AG10803 (cell line): Measurements from ENCODE around the gene C1orf174.

ENCODE experiments used
- DNase-seq: peaks from one replicate; pipeline ENCODE4 v3.0.0; 2010; ENCODE audit warnings: low read depth
- H3K4me3 ChIP-seq: 2 replicates; pipeline ENCODE4 v1.5.1; 2011; ENCODE audit warnings: mild to moderate bottlenecking, low read length, control low read depth
- CTCF ChIP-seq: conservative IDR thresholded peaks from 2 replicates; pipeline ENCODE4 v1.5.1; 2011; ENCODE audit warnings: mild to moderate bottlenecking, low read length, control low read depth, inconsistent platforms

The C1orf174 gene

GRCh38 chr1:3905266-3905952 is 5.3 kb upstream of the C1orf174 start:
- DNase-seq: no peak
- no peak overlapping the region for H3K4me3 ChIP-seq
- TF ChIP-seq CTCF: no peak

DNA sequence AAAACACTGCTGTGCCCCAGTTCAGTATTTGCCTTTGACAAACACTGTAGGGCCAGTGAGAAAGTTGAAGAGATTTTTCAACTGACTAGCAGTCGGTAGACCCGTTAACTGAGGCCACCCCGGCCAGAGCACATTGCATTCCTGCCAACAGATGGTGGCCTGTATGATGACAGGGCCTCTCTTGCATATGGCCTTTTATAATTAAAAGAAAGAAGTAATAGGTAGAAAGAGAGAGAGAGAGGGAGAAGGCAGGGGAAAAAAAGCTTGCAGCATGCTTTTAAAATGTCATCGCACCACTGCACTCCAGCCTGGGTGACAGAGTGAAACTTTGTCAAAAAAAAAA is 4.7 kb upstream of the C1orf174 start:
- H3K4me3 ChIP-seq: no peak overlapping the region
- TF ChIP-seq CTCF: no peak
- DNase-seq: no peak

- no peak for DNase-seq
- TF ChIP-seq CTCF: no peak
- no peak overlapping the region for H3K4me3 ChIP-seq
These were observed 4.2 kb upstream of the C1orf174 start for GRCh38 chr1:3904006-3904842.

GRCh38 chr1:3903141-3904005 is 3.3 kb upstream of the C1orf174 start:
- no peak for TF ChIP-seq CTCF
- no peak overlapping the region for H3K4me3 ChIP-seq
- DNase-seq: peak; percentile 31

GRCh38 chr1:3902571-3903091 is 2.6 kb upstream of the C1orf174 start:
- TF ChIP-seq CTCF: no peak
- no peak overlapping the region for H3K4me3 ChIP-seq
- no peak for DNase-seq

DNA sequence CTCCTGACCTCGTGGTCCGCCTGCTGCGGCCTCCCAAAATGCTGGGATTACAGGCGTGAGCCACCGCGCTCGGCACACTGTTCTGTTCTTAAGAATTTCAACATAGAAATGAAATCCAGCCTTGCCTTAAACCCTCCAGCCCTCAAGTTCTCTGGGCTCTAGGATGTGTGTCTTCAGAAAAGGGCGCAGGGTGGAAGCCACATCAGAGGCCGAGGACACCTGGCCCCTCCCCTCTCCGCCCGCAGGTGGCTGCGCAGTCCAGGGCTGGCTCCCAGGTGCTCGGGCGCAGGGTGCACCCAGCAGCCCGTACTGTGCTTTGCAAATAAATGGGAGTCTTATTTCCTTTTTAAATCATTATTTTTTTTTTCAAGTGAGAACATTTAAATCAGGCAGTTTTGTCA is 2.0 kb upstream of the C1orf174 start:
- no peak for TF ChIP-seq CTCF
- DNase-seq: no peak
- H3K4me3 ChIP-seq: no peak overlapping the region
